IMR-90 (cell line): Measurements from ENCODE around the gene TGFB1. TPM values are rescaled to one million over a fixed set of nuclear protein-coding genes. Genes with fewer than 3 reads are reported as not detected.
A peak's percentile ranks its signal among the peaks of the same experiment; 100 is the strongest.

Source experiments
- ATAC-seq: fragments of 200-7000 bp; cut with Tn5 transposase; 2 replicates; pipeline ENCODE4 v1.9.1; 2020; ENCODE audit warnings: low read depth, mild to moderate bottlenecking, moderate library complexity
- BruUV-seq: library from RNA; stranded (reverse); fragments of 400-500 nt; replicated peaks from 2 replicates; lab custom pipeline; 2021; lab: Mats Ljungman, UMichigan
- CTCF ChIA-PET: fragments of 300-600 bp; formaldehyde crosslinking; extraction: SDS; loops from one replicate; lab custom pipeline; 2021; ENCODE audit warnings: antibody characterized with exemption; lab: Yijun Ruan, JAX
- POLR2A ChIA-PET: fragments of 300-600 bp; sonication (Branson Sonifier 250); formaldehyde crosslinking; loops from one replicate; lab custom pipeline; 2022; ENCODE audit warnings: antibody characterized with exemption; ENCODE audit not compliant: unreplicated experiment; lab: Charles Lee
- DNase-seq: peaks from one replicate; pipeline ENCODE4 v3.0.0; 2013
- H2AFZ ChIP-seq: replicated peaks from 2 replicates; pipeline ENCODE3; 2013; ENCODE audit warnings: low read length, mild to moderate bottlenecking; ENCODE audit not compliant: poor library complexity
- H2AK5ac ChIP-seq: 2 replicates; pipeline ENCODE4 v1.6.1; 2013; ENCODE audit warnings: low read depth, low read length, inconsistent platforms
- H2AK9ac ChIP-seq: replicated peaks from 2 replicates; pipeline ENCODE3; 2013; ENCODE audit warnings: mild to moderate bottlenecking, low read depth, low read length, moderate library complexity; ENCODE audit not compliant: poor library complexity
- H2BK120ac ChIP-seq: 2 replicates; pipeline ENCODE4 v1.6.1; 2013; ENCODE audit warnings: low read depth, low read length, inconsistent platforms
- H2BK15ac ChIP-seq: 3 replicates; pipeline ENCODE4 v1.6.1; 2013; ENCODE audit warnings: low read depth, low read length, inconsistent platforms
- H2BK20ac ChIP-seq: 2 replicates; pipeline ENCODE4 v1.6.1; 2013; ENCODE audit warnings: low read depth, mild to moderate bottlenecking, inconsistent platforms, low read length, moderate library complexity
- H2BK5ac ChIP-seq: 2 replicates; pipeline ENCODE4 v1.6.1; 2013; ENCODE audit warnings: mild to moderate bottlenecking, low read depth, low read length, inconsistent platforms; ENCODE audit not compliant: poor library complexity, severe bottlenecking
- H3K14ac ChIP-seq: replicated peaks from 2 replicates; pipeline ENCODE4 v1.6.1; 2013; ENCODE audit warnings: low read depth, low read length, inconsistent platforms
- H3K18ac ChIP-seq: 2 replicates; pipeline ENCODE4 v1.6.1; 2013; ENCODE audit warnings: low read depth, low read length, control low read depth
- H3K23ac ChIP-seq: 2 replicates; pipeline ENCODE4 v1.6.1; 2013; ENCODE audit warnings: low read depth, low read length, inconsistent platforms
- H3K27ac ChIP-seq: 2 replicates; pipeline ENCODE4 v1.5.1; 2013; ENCODE audit warnings: mild to moderate bottlenecking, control low read depth, low read length; ENCODE audit not compliant: insufficient read depth
- H3K27me3 ChIP-seq: 2 replicates; pipeline ENCODE4 v1.6.1; 2013; ENCODE audit warnings: low read length; ENCODE audit not compliant: control insufficient read depth, insufficient read depth
- H3K36me3 ChIP-seq: 2 replicates; pipeline ENCODE4 v1.6.1; 2013; ENCODE audit warnings: low read length, mixed read lengths; ENCODE audit not compliant: control insufficient read depth, insufficient read depth
- H3K4ac ChIP-seq: 2 replicates; pipeline ENCODE4 v1.6.1; 2013; ENCODE audit warnings: low read depth, low read length, inconsistent platforms
- H3K4me1 ChIP-seq: 2 replicates; pipeline ENCODE4 v1.6.1; 2013; ENCODE audit warnings: low read length, mixed read lengths; ENCODE audit not compliant: control insufficient read depth, insufficient read depth
- H3K4me2 ChIP-seq: 2 replicates; pipeline ENCODE4 v1.6.1; 2013; ENCODE audit warnings: low read depth, mild to moderate bottlenecking, control low read depth, low read length, moderate library complexity
- H3K4me3 ChIP-seq: 2 replicates; pipeline ENCODE4 v1.5.1; 2013; ENCODE audit warnings: low read depth, mild to moderate bottlenecking, control low read depth, low read length, moderate library complexity; ENCODE audit not compliant: insufficient read depth
- H3K56ac ChIP-seq: 2 replicates; pipeline ENCODE4 v1.6.1; 2013; ENCODE audit warnings: low read length, inconsistent platforms; ENCODE audit not compliant: insufficient read depth; ENCODE audit errors: extremely low read depth
- H3K79me1 ChIP-seq, 2 experiments: 2 replicates each; pipeline ENCODE4 v1.6.1; 2013; ENCODE audit warnings: low read length in 2 of 2, inconsistent platforms in 1 of 2, low read depth in 1 of 2
- H3K9ac ChIP-seq: 2 replicates; pipeline ENCODE4 v1.6.1; 2013; ENCODE audit warnings: low read depth, low read length, control low read depth
- H3K9me1 ChIP-seq: 2 replicates; pipeline ENCODE4 v1.6.1; 2013; ENCODE audit warnings: low read length, inconsistent platforms; ENCODE audit not compliant: insufficient read depth
- H3K9me3 ChIP-seq: 2 replicates; pipeline ENCODE4 v1.6.1; 2013; ENCODE audit warnings: low read length; ENCODE audit not compliant: control insufficient read depth, insufficient read depth
- H4K20me1 ChIP-seq: 2 replicates; pipeline ENCODE4 v1.6.1; 2013; ENCODE audit warnings: low read length, inconsistent platforms; ENCODE audit not compliant: insufficient read depth
- H4K5ac ChIP-seq: 2 replicates; pipeline ENCODE4 v1.6.1; 2013; ENCODE audit warnings: mild to moderate bottlenecking, low read depth, low read length, control low read depth
- H4K8ac ChIP-seq, 2 experiments: 2 replicates each; pipeline ENCODE4 v1.6.1; 2013; ENCODE audit warnings: low read depth in 2 of 2, low read length in 2 of 2, control low read depth in 1 of 2, inconsistent platforms in 1 of 2
- H4K91ac ChIP-seq: 2 replicates; pipeline ENCODE4 v1.6.1; 2013; ENCODE audit warnings: low read depth, low read length, inconsistent platforms; ENCODE audit not compliant: insufficient read depth
- FOS ChIP-seq: fragments of 150-350 bp; IDR thresholded peaks from 2 replicates; pipeline ENCODE4 v1.6.1; 2016; ENCODE audit warnings: low read depth, low read length
- MXI1 ChIP-seq: IDR thresholded peaks from 2 replicates; pipeline ENCODE4 v1.6.1; 2012; ENCODE audit warnings: low read depth, mild to moderate bottlenecking, low read length, moderate library complexity, borderline replicate concordance
- NFE2L2 ChIP-seq: fragments of 150-350 bp; IDR thresholded peaks from 2 replicates; pipeline ENCODE4 v1.6.1; 2016; ENCODE audit warnings: low read depth, mild to moderate bottlenecking, low read length
- POLR2A ChIP-seq: IDR thresholded peaks from 2 replicates; pipeline ENCODE4 v1.6.1; 2012; ENCODE audit warnings: mild to moderate bottlenecking, low read depth, low read length
- RAD21 ChIP-seq: IDR thresholded peaks from 2 replicates; pipeline ENCODE4 v1.6.1; 2012; ENCODE audit warnings: low read length, improper control_type of control experiment
- RCOR1 ChIP-seq: IDR thresholded peaks from 2 replicates; pipeline ENCODE4 v1.6.1; 2012; ENCODE audit warnings: mild to moderate bottlenecking, low read length, improper control_type of control experiment; ENCODE audit not compliant: insufficient replicate concordance
- WGBS, 2 experiments: methylation state at CpG; one replicate each; pipeline versions ENCODE4 v1.1.5 to v1.1.7; 2013; ENCODE audit warnings: missing lambda C conversion rate in 2 of 2; ENCODE audit not compliant: insufficient read length in 1 of 2; ENCODE audit errors: extremely low coverage in 2 of 2; 5-methylcytosine and 5-hydroxymethylcytosine counted together
- dilution Hi-C: fragments of 300-500 bp; cut with HindIII; formaldehyde crosslinking; loops from one replicate; pipeline ENCODE4 v1.14.3; 2018; ENCODE audit warnings: low sequenced_read_pairs; ENCODE audit not compliant: unreplicated experiment
- in situ Hi-C: fragments of 300-500 bp; cut with MboI; formaldehyde crosslinking; loops from 3 replicates; pipeline ENCODE4 v1.14.3; 2019; ENCODE audit warnings: low sequenced_read_pairs, inconsistent platforms, mixed read lengths
- intact Hi-C: fragments of 100-400 bp; cut with micrococcal nuclease; formaldehyde crosslinking; loops from 2 replicates; pipeline ENCODE4 v1.10.0; 2022
- polyA plus RNA-seq, 3 experiments: library from polyadenylated mRNA; depleted of rRNA; stranded (reverse); fragments of >200 nt; gene quantifications; 2 replicates each; pipeline ENCODE4 v1.2.3, GENCODE V29; 2012; ENCODE audit warnings: low replicate concordance in 1 of 3
- total RNA-seq: library from RNA; depleted of rRNA; stranded (reverse); fragments of >200 nt; gene quantifications from 2 replicates; pipeline ENCODE4 v1.2.3, GENCODE V29; 2012
- TF ChIP-seq, protein P1 (sequence below): fragments of 150-350 bp; IDR thresholded peaks from 2 replicates; pipeline ENCODE4 v1.6.1; 2016; ENCODE audit warnings: low read depth, mild to moderate bottlenecking, low read length, moderate library complexity, borderline replicate concordance
- TF ChIP-seq, protein P2 (sequence below): conservative IDR thresholded peaks from 2 replicates; pipeline ENCODE4 v1.5.1; 2012; ENCODE audit warnings: mild to moderate bottlenecking, low read depth, low read length, improper control_type of control experiment

The TGFB1 gene
- total and polyA plus RNA-seq, 2 of the 4 experiments (the other 2 are of a cell fraction): 3.2 to 26.7 TPM

GRCh38 chr19:41328157-41328841, 25.4 kb downstream of the TGFB1 start:
- H2AFZ ChIP-seq: peak overlapping the region; percentile 84
- H3K56ac ChIP-seq: no peak overlapping the region
- peak overlapping the region; percentile 58 for H2BK5ac ChIP-seq
- peak overlapping the region; percentile 26; the same call in 1 of the 2 replicates for H3K18ac ChIP-seq
- BruUV-seq: no TSS peak
- peaks cover 38% of the 10 kb centered on the region for H4K20me1 ChIP-seq
- peak overlapping the region; percentile 2; the same call in 1 of the 2 replicates for H3K4me2 ChIP-seq
- H2BK120ac ChIP-seq: peak overlapping the region; percentile 61
- H2BK15ac ChIP-seq: peak overlapping the region; percentile 84; the same call in 2 of the 3 replicates
- WGBS, 2 experiments: 13% methylated on average over 10 of the region's 22 CpGs; no CpG with 5 or more reads in 1 of the 2 experiments
- TF ChIP-seq, protein P1, sequence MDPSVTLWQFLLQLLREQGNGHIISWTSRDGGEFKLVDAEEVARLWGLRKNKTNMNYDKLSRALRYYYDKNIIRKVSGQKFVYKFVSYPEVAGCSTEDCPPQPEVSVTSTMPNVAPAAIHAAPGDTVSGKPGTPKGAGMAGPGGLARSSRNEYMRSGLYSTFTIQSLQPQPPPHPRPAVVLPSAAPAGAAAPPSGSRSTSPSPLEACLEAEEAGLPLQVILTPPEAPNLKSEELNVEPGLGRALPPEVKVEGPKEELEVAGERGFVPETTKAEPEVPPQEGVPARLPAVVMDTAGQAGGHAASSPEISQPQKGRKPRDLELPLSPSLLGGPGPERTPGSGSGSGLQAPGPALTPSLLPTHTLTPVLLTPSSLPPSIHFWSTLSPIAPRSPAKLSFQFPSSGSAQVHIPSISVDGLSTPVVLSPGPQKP: no peak
- TF ChIP-seq NFE2L2 (peak; percentile 50; the same call in 1 of the 2 replicates), RAD21 (no peak), FOS (peak; percentile 53), MXI1 (peak; percentile 65; the same call in 1 of the 2 replicates), POLR2A (0 out of 2 replicates have a peak, but pooled peaks have one; percentile 13), RCOR1 (no peak)
- TF ChIP-seq, protein P2, sequence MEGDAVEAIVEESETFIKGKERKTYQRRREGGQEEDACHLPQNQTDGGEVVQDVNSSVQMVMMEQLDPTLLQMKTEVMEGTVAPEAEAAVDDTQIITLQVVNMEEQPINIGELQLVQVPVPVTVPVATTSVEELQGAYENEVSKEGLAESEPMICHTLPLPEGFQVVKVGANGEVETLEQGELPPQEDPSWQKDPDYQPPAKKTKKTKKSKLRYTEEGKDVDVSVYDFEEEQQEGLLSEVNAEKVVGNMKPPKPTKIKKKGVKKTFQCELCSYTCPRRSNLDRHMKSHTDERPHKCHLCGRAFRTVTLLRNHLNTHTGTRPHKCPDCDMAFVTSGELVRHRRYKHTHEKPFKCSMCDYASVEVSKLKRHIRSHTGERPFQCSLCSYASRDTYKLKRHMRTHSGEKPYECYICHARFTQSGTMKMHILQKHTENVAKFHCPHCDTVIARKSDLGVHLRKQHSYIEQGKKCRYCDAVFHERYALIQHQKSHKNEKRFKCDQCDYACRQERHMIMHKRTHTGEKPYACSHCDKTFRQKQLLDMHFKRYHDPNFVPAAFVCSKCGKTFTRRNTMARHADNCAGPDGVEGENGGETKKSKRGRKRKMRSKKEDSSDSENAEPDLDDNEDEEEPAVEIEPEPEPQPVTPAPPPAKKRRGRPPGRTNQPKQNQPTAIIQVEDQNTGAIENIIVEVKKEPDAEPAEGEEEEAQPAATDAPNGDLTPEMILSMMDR: no peak
- H4K5ac ChIP-seq: peak overlapping the region; percentile 15; the same call in 1 of the 2 replicates
- H3K23ac ChIP-seq: peak overlapping the region; percentile 69
- peak overlapping the region; percentile 93 for H2AK9ac ChIP-seq
- no peak overlapping the region for H3K4me3 ChIP-seq
- peak overlapping the region; percentile 91 for H2AK5ac ChIP-seq
- ChIA-PET CTCF (no interaction called here), POLR2A (no interaction called here)
- H3K27me3 ChIP-seq: no peaks in the 10 kb centered on the region
- peak overlapping the region; percentile 22 to 73; a peak in 3 of 4 replicates for H4K8ac ChIP-seq
- H3K4ac ChIP-seq: peak overlapping the region; percentile 66
- H3K79me1 ChIP-seq: peaks cover 17 to 59% of the 10 kb centered on the region in 2 experiments
- H3K14ac ChIP-seq: peak overlapping the region; percentile 71
- DNase-seq (peak; percentile 71), ATAC-seq (peak; percentile 2)
- peak overlapping the region; percentile 16 for H3K27ac ChIP-seq
- intact Hi-C loops (no loop called here), dilution Hi-C loops (no loop called here), in situ Hi-C loops (no loop called here)
- peak overlapping the region; percentile 77 for H4K91ac ChIP-seq
- H3K36me3 ChIP-seq: peaks cover 34% of the 10 kb centered on the region
- H3K4me1 ChIP-seq: peaks cover 46% of the 10 kb centered on the region
- H3K9me3 ChIP-seq: no peaks in the 10 kb centered on the region
- peaks cover 27% of the 10 kb centered on the region for H3K9me1 ChIP-seq
- peak overlapping the region; percentile 1; the same call in 1 of the 2 replicates for H3K9ac ChIP-seq
- peak overlapping the region; percentile 44; the same call in 1 of the 2 replicates for H2BK20ac ChIP-seq
